GM23338 (cell line): Measurements from ENCODE around the gene GNAS. TPM values are rescaled to one million over a fixed set of nuclear protein-coding genes. Genes with fewer than 3 reads are reported as not detected.

Experiments
- ATAC-seq: fragments of 200-7000 bp; cut with Tn5 transposase; 3 replicates; pipeline ENCODE4 v1.9.1; 2020
- DNase-seq: peaks from one replicate; pipeline ENCODE4 v3.0.0-alpha.2; 2015; ENCODE audit warnings: low spot score
- H2AFZ ChIP-seq: fragments of 200-600 bp; sonication (generic); 2 replicates; pipeline ENCODE4 v1.8.0; 2016; ENCODE audit warnings: antibody characterized with exemption, mild to moderate bottlenecking, moderate library complexity
- H3F3A ChIP-seq: fragments of 200-600 bp; sonication (generic); replicated peaks from 2 replicates; pipeline ENCODE4 v1.8.0; 2017; ENCODE audit warnings: antibody characterized with exemption, mixed run types, low read depth
- H3K27ac ChIP-seq: fragments of 200-600 bp; sonication (generic); 2 replicates; pipeline ENCODE4 v1.6.1; 2016; ENCODE audit warnings: low read depth
- H3K27me3 ChIP-seq: fragments of 200-600 bp; sonication (generic); 2 replicates; pipeline ENCODE4 v1.8.0; 2016; ENCODE audit warnings: mild to moderate bottlenecking, mixed run types, moderate library complexity; ENCODE audit not compliant: insufficient read depth
- H3K36me3 ChIP-seq: fragments of 200-600 bp; sonication (generic); 2 replicates; pipeline ENCODE4 v1.8.0; 2016; ENCODE audit warnings: mild to moderate bottlenecking; ENCODE audit not compliant: insufficient read depth
- H3K4me1 ChIP-seq: fragments of 200-600 bp; sonication (generic); 2 replicates; pipeline ENCODE4 v1.8.0; 2016; ENCODE audit warnings: mild to moderate bottlenecking, moderate library complexity; ENCODE audit not compliant: insufficient read depth
- H3K4me2 ChIP-seq: fragments of 200-600 bp; sonication (generic); 2 replicates; pipeline ENCODE4 v1.7.1; 2017; ENCODE audit warnings: mixed run types
- H3K4me3 ChIP-seq: fragments of 200-600 bp; sonication (generic); 2 replicates; pipeline ENCODE4 v1.6.1; 2016; ENCODE audit warnings: mixed run types
- H3K79me2 ChIP-seq: fragments of 200-600 bp; sonication (generic); replicated peaks from 2 replicates; pipeline ENCODE4 v1.8.0; 2017; ENCODE audit warnings: mild to moderate bottlenecking; ENCODE audit not compliant: insufficient read depth
- H3K9me2 ChIP-seq: fragments of 200-600 bp; sonication (generic); 2 replicates; pipeline ENCODE4 v1.8.0; 2017; ENCODE audit not compliant: insufficient read depth
- H4K20me1 ChIP-seq: fragments of 200-600 bp; sonication (generic); replicated peaks from 2 replicates; pipeline ENCODE4 v1.8.0; 2017; ENCODE audit warnings: mild to moderate bottlenecking; ENCODE audit not compliant: insufficient read depth
- H3K27ac Mint-ChIP-seq: 2 replicates; pipeline ENCODE4 v1.8.0; 2020; ENCODE audit warnings: inconsistent platforms, mild to moderate bottlenecking, moderate library complexity, mixed read lengths
- H3K27me3 Mint-ChIP-seq: 3 replicates; pipeline ENCODE4 v1.8.0; 2022; ENCODE audit warnings: low read depth, mild to moderate bottlenecking, moderate library complexity, mixed read lengths, inconsistent platforms; ENCODE audit not compliant: insufficient read depth, poor library complexity
- H3K36me3 Mint-ChIP-seq: 3 replicates; pipeline ENCODE4 v1.8.0; 2021; ENCODE audit warnings: low read depth, mild to moderate bottlenecking, inconsistent platforms, moderate library complexity, mixed read lengths
- H3K4me1 Mint-ChIP-seq: 3 replicates; pipeline ENCODE4 v1.8.0; 2020; ENCODE audit warnings: mild to moderate bottlenecking, inconsistent platforms, mixed read lengths
- H3K4me3 Mint-ChIP-seq: 3 replicates; pipeline ENCODE4 v1.8.0; 2021; ENCODE audit warnings: moderate library complexity, mild to moderate bottlenecking, inconsistent platforms, mixed read lengths
- H3K9me3 Mint-ChIP-seq: 3 replicates; pipeline ENCODE4 v1.8.0; 2020; ENCODE audit warnings: moderate library complexity, mild to moderate bottlenecking, inconsistent platforms, mixed read lengths
- CREB1 ChIP-seq: fragments of 250-450 bp; sonication (Bioruptor Pico); IDR thresholded peaks from 2 replicates; pipeline ENCODE4 v1.5.0; 2020; ENCODE audit warnings: low read depth, mild to moderate bottlenecking, moderate library complexity
- CTCF ChIP-seq, 2 experiments: fragments of 200-600 bp in 1 of 2; sonication (generic) in 1 of 2; conservative IDR thresholded peaks; 2 replicates each; pipeline versions ENCODE4 v1.5.1 to v1.6.1; 2016 to 2017; ENCODE audit warnings: antibody characterized with exemption in 2 of 2, low read depth in 2 of 2, mild to moderate bottlenecking in 2 of 2, moderate library complexity in 1 of 2
- ETS1 ChIP-seq: IDR thresholded peaks from 2 replicates; pipeline ENCODE4 v1.6.1; 2016; ENCODE audit warnings: antibody characterized with exemption
- EZH2 ChIP-seq: fragments of 200-600 bp; sonication (generic); IDR thresholded peaks from one replicate; pipeline ENCODE4 v1.8.0; 2017; ENCODE audit warnings: antibody characterized with exemption, mild to moderate bottlenecking, low read depth; ENCODE audit not compliant: unreplicated experiment
- JUNB ChIP-seq: IDR thresholded peaks from one replicate; pipeline ENCODE4 v1.6.1; 2016; ENCODE audit warnings: antibody characterized with exemption; ENCODE audit not compliant: unreplicated experiment
- NANOG ChIP-seq: IDR thresholded peaks from 2 replicates; pipeline ENCODE4 v1.6.1; 2016; ENCODE audit warnings: antibody characterized with exemption, borderline replicate concordance
- POLR2AphosphoS5 ChIP-seq: IDR thresholded peaks from 2 replicates; pipeline ENCODE4 v1.6.1; 2016; ENCODE audit warnings: antibody characterized with exemption, low read depth
- REST ChIP-seq: IDR thresholded peaks from one replicate; pipeline ENCODE4 v1.6.1; 2018; ENCODE audit warnings: antibody characterized with exemption; ENCODE audit not compliant: unreplicated experiment
- STAT1 ChIP-seq: IDR thresholded peaks from one replicate; pipeline ENCODE4 v1.6.1; 2016; ENCODE audit warnings: antibody characterized with exemption; ENCODE audit not compliant: unreplicated experiment
- ZNF114 ChIP-seq: fragments of 250-450 bp; sonication (Bioruptor Pico); IDR thresholded peaks from 2 replicates; pipeline ENCODE4 v1.5.0; 2020; ENCODE audit warnings: mild to moderate bottlenecking, moderate library complexity
- ZNF331 ChIP-seq: fragments of 250-450 bp; sonication (Bioruptor Pico); IDR thresholded peaks from 2 replicates; pipeline ENCODE4 v1.5.0; 2020; ENCODE audit warnings: low read depth, mild to moderate bottlenecking, moderate library complexity
- polyA plus RNA-seq: library from polyadenylated mRNA; unstranded; fragments of >200 nt; fragmentation: Nextera tagmentation; extraction: Ambion mirVana; gene quantifications from 2 replicates; pipeline ENCODE4 v1.2.1, GENCODE V29; 2016
- total RNA-seq: library from RNA; depleted of rRNA; stranded (reverse); fragments of >200 nt; shearing (Covaris generic); gene quantifications from 2 replicates; pipeline ENCODE4 v1.2.3, GENCODE V29; 2014

GNAS gene
- total and polyA plus RNA-seq, 2 experiments from 2014 or later, result 917 to 1,042 TPM

- Mint-ChIP-seq H3K27me3 (peaks cover 21% of the 10 kb centered on the region), H3K9me3 (peaks cover 4% of the 10 kb centered on the region; the same call in 1 of the 3 replicates), H3K4me3 (no peak overlapping the region), H3K27ac (no peak overlapping the region), H3K4me1 (peaks cover 24% of the 10 kb centered on the region), H3K36me3 (no peaks in the 10 kb centered on the region; the same call in 2 of the 3 replicates)
- Histone ChIP-seq H3K4me3 (no peak overlapping the region), H3K4me1 (peaks cover 8% of the 10 kb centered on the region), H3K36me3 (no peaks in the 10 kb centered on the region), H3K27ac (no peak overlapping the region), H3K9me2 (no peaks in the 10 kb centered on the region), H3K79me2 (no peaks in the 10 kb centered on the region), H3F3A (no peaks in the 10 kb centered on the region), H2AFZ (no peak overlapping the region), H3K27me3 (no peaks in the 10 kb centered on the region), H4K20me1 (no peaks in the 10 kb centered on the region), H3K4me2 (no peak overlapping the region)
- ATAC-seq, result no peak
- no peak for TF ChIP-seq CREB1 (CRISPR knock-in tag)
- no peak for TF ChIP-seq NANOG
- TF ChIP-seq REST, result no peak
- TF ChIP-seq ETS1, result no peak
- TF ChIP-seq EZH2, result no peak
- TF ChIP-seq ZNF331 (CRISPR knock-in tag), result no peak
- TF ChIP-seq JUNB, result no peak
- no peak for TF ChIP-seq ZNF114 (CRISPR knock-in tag)
- TF ChIP-seq POLR2AphosphoS5, result no peak
- TF ChIP-seq STAT1, result no peak
- TF ChIP-seq CTCF (conservative IDR thresholded peaks at IDR 0.05; ENCODE audit: low read depth in 2 of 2), result no peak
- DNase-seq, result no peak
Measured at GRCh38 chr20:58811334-58811733, 41.2 kb upstream of the GNAS start.
